Activated T-helper 1 cell treated with anti-CD3 and anti-CD28 coated beads, Interleukin-12 subunit alpha, Interleukin-12 subunit beta, Interleukin-2, Interleukin-4 antibody, amounts not matched to agents 30 ng/mL and 10 ng/mL and 1 ng/mL, durations not matched to agents 14 hours and 24 hours and 36 hours (primary cell): ENCODE measurements around the gene STEAP2. TPM values are rescaled to one million over a fixed set of nuclear protein-coding genes. Genes with fewer than 3 reads are reported as not detected.
A peak's percentile ranks its signal among the peaks of the same experiment; 100 is the strongest.

Experiments used
- DNase-seq: peaks from one replicate; pipeline ENCODE4 v3.0.0; 2021; ENCODE audit warnings: low spot score
- H3K27ac Mint-ChIP-seq: one replicate; pipeline ENCODE4 v1.8.0; 2021; ENCODE audit warnings: mild to moderate bottlenecking, mixed read lengths
- H3K27me3 Mint-ChIP-seq: one replicate; pipeline ENCODE4 v1.8.0; 2022; ENCODE audit warnings: mild to moderate bottlenecking, moderate library complexity, mixed read lengths; ENCODE audit not compliant: insufficient read depth
- H3K36me3 Mint-ChIP-seq: one replicate; pipeline ENCODE4 v1.8.0; 2021; ENCODE audit warnings: low read depth, mixed read lengths
- H3K4me1 Mint-ChIP-seq: one replicate; pipeline ENCODE4 v1.8.0; 2021; ENCODE audit warnings: low read depth, mixed read lengths
- H3K4me3 Mint-ChIP-seq: one replicate; pipeline ENCODE4 v1.8.0; 2021; ENCODE audit warnings: mild to moderate bottlenecking, moderate library complexity, mixed read lengths
- H3K9me3 Mint-ChIP-seq: one replicate; pipeline ENCODE4 v1.8.0; 2021; ENCODE audit warnings: mixed read lengths
- intact Hi-C: fragments of 100-400 bp; cut with micrococcal nuclease; formaldehyde crosslinking; loops from one replicate; pipeline ENCODE4 v1.15.1; 2024
- total RNA-seq: library from RNA; stranded (reverse); gene quantifications from 2 replicates; pipeline ENCODE4 v1.2.3, GENCODE V29; 2022

The STEAP2 gene
- total RNA-seq: 0.05 TPM in 1 of 2 replicates, not detected in the other

GRCh38 chr7:90211391-90212148 lies at the start of gene STEAP2:
Gene STEAP2 (plus strand): TSS chr7:90211740. CDS start chr7:90225083, 13,343 bp downstream.
- H3K9me3 Mint-ChIP-seq: no peaks in the 10 kb centered on the region
- peak; percentile 6 for DNase-seq
- peak within 1 kb of the TSS; percentile 64 for H3K4me3 Mint-ChIP-seq
- no peak within 1 kb of the TSS for H3K27ac Mint-ChIP-seq
- peaks cover 24% of the 10 kb centered on the region for H3K27me3 Mint-ChIP-seq
- intact Hi-C loops: loop anchor here (2.0 to 5.0 kb wide), 2 partner anchors 33 to 59 kb away; partner anchors contain the start of gene STEAP1
- H3K4me1 Mint-ChIP-seq: peaks cover 6% of the 10 kb centered on the region
- no peaks in the 10 kb centered on the region for H3K36me3 Mint-ChIP-seq

GRCh38 chr7:90163534-90163933 lies 48.0 kb upstream of the STEAP2 start:
- Mint-ChIP-seq H3K4me1 (no peaks in the 10 kb centered on the region), H3K4me3 (no peak overlapping the region), H3K9me3 (no peaks in the 10 kb centered on the region), H3K36me3 (no peaks in the 10 kb centered on the region), H3K27ac (no peak overlapping the region), H3K27me3 (no peaks in the 10 kb centered on the region)
- intact Hi-C loops: no loop called here
- DNase-seq: no peak

GRCh38 chr7:90165724-90166123 lies 45.8 kb upstream of the STEAP2 start:
- peaks cover 7% of the 10 kb centered on the region for H3K9me3 Mint-ChIP-seq
- no peak overlapping the region for H3K4me3 Mint-ChIP-seq
- H3K36me3 Mint-ChIP-seq: no peaks in the 10 kb centered on the region
- intact Hi-C loops: no loop called here
- no peaks in the 10 kb centered on the region for H3K4me1 Mint-ChIP-seq
- DNase-seq: no peak
- H3K27me3 Mint-ChIP-seq: no peaks in the 10 kb centered on the region
- H3K27ac Mint-ChIP-seq: no peak overlapping the region

GRCh38 chr7:90166153-90166552 lies 45.4 kb upstream of the STEAP2 start:
- no peak for DNase-seq
- H3K27ac Mint-ChIP-seq: no peak overlapping the region
- peaks cover 11% of the 10 kb centered on the region for H3K9me3 Mint-ChIP-seq
- H3K27me3 Mint-ChIP-seq: no peaks in the 10 kb centered on the region
- no peak overlapping the region for H3K4me3 Mint-ChIP-seq
- no peaks in the 10 kb centered on the region for H3K36me3 Mint-ChIP-seq
- no peaks in the 10 kb centered on the region for H3K4me1 Mint-ChIP-seq
- intact Hi-C loops: no loop called here

GRCh38 chr7:90167361-90167760 lies 44.2 kb upstream of the STEAP2 start:
- Mint-ChIP-seq H3K36me3 (no peaks in the 10 kb centered on the region), H3K4me3 (no peak overlapping the region), H3K27ac (no peak overlapping the region), H3K4me1 (no peaks in the 10 kb centered on the region), H3K27me3 (no peaks in the 10 kb centered on the region), H3K9me3 (peaks cover 20% of the 10 kb centered on the region)
- intact Hi-C loops: no loop called here
- no peak for DNase-seq

GRCh38 chr7:90169891-90170290 lies 41.6 kb upstream of the STEAP2 start:
- Mint-ChIP-seq H3K36me3 (peaks cover 2% of the 10 kb centered on the region), H3K4me1 (peaks cover 8% of the 10 kb centered on the region)

GRCh38 chr7:90172121-90172520 lies 39.4 kb upstream of the STEAP2 start:
- intact Hi-C loops: loop anchor here (10.0 kb wide), 1 partner anchor 443 kb away; no protein-coding TSS in a partner anchor
- no peak overlapping the region for H3K27ac Mint-ChIP-seq
- no peak for DNase-seq
- H3K4me3 Mint-ChIP-seq: no peak overlapping the region
- peaks cover 8% of the 10 kb centered on the region for H3K4me1 Mint-ChIP-seq
- H3K9me3 Mint-ChIP-seq: peaks cover 21% of the 10 kb centered on the region
- peaks cover 3% of the 10 kb centered on the region for H3K36me3 Mint-ChIP-seq
- no peaks in the 10 kb centered on the region for H3K27me3 Mint-ChIP-seq

More at GRCh38 chr7:90169891-90170290, 41.6 kb upstream of the STEAP2 start:
- no peak for DNase-seq
- Mint-ChIP-seq H3K27me3 (no peaks in the 10 kb centered on the region), H3K4me3 (no peak overlapping the region), H3K27ac (no peak overlapping the region), H3K9me3 (peaks cover 20% of the 10 kb centered on the region)
- intact Hi-C loops: loop anchor here (10.0 kb wide), 1 partner anchor 445 kb away; no protein-coding TSS in a partner anchor

- peaks cover 8% of the 10 kb centered on the region for H3K4me1 Mint-ChIP-seq
- H3K27me3 Mint-ChIP-seq: no peaks in the 10 kb centered on the region
- no peak for DNase-seq
- H3K9me3 Mint-ChIP-seq: peaks cover 26% of the 10 kb centered on the region
- intact Hi-C loops: loop anchor here (10.0 kb wide), 1 partner anchor 442 kb away; no protein-coding TSS in a partner anchor
- peaks cover 5% of the 10 kb centered on the region for H3K36me3 Mint-ChIP-seq
- peak overlapping the region; percentile 0 for H3K4me3 Mint-ChIP-seq
- peak overlapping the region; percentile 62 for H3K27ac Mint-ChIP-seq
Measured at GRCh38 chr7:90172624-90173023, 38.9 kb upstream of the STEAP2 start.

- intact Hi-C loops: loop anchor here (10.0 kb wide), 1 partner anchor 442 kb away; no protein-coding TSS in a partner anchor
- Mint-ChIP-seq H3K4me1 (peaks cover 14% of the 10 kb centered on the region), H3K27ac (peak overlapping the region; percentile 62), H3K4me3 (peak overlapping the region; percentile 0), H3K36me3 (peaks cover 5% of the 10 kb centered on the region), H3K27me3 (no peaks in the 10 kb centered on the region), H3K9me3 (peaks cover 30% of the 10 kb centered on the region)
- DNase-seq: no peak
Measured at GRCh38 chr7:90173127-90173844, 38.3 kb upstream of the STEAP2 start.

- Mint-ChIP-seq H3K27ac (no peak overlapping the region), H3K9me3 (peaks cover 27% of the 10 kb centered on the region), H3K4me1 (peaks cover 37% of the 10 kb centered on the region), H3K27me3 (no peaks in the 10 kb centered on the region), H3K4me3 (no peak overlapping the region), H3K36me3 (peaks cover 9% of the 10 kb centered on the region)
- intact Hi-C loops: loop anchor here (10.0 kb wide), 1 partner anchor 439 kb away; no protein-coding TSS in a partner anchor
- no peak for DNase-seq
Measured at GRCh38 chr7:90175667-90176066, 35.9 kb upstream of the STEAP2 start.

GRCh38 chr7:90176195-90176594 lies 35.3 kb upstream of the STEAP2 start:
- DNase-seq: no peak
- H3K27ac Mint-ChIP-seq: no peak overlapping the region
- peaks cover 37% of the 10 kb centered on the region for H3K4me1 Mint-ChIP-seq
- H3K27me3 Mint-ChIP-seq: no peaks in the 10 kb centered on the region
- no peak overlapping the region for H3K4me3 Mint-ChIP-seq
- H3K9me3 Mint-ChIP-seq: peaks cover 22% of the 10 kb centered on the region
- H3K36me3 Mint-ChIP-seq: peaks cover 9% of the 10 kb centered on the region
- intact Hi-C loops: loop anchor here (10.0 kb wide), 1 partner anchor 439 kb away; no protein-coding TSS in a partner anchor

- no peak for DNase-seq
- H3K4me1 Mint-ChIP-seq: peaks cover 32% of the 10 kb centered on the region
- no peak overlapping the region for H3K27ac Mint-ChIP-seq
- H3K9me3 Mint-ChIP-seq: peaks cover 26% of the 10 kb centered on the region
- H3K27me3 Mint-ChIP-seq: no peaks in the 10 kb centered on the region
- intact Hi-C loops: loop anchor here (2.0 to 10.0 kb wide), 4 partner anchors 23 to 437 kb away; partner anchors contain the start of genes GTPBP10, STEAP1 and STEAP2
- H3K4me3 Mint-ChIP-seq: no peak overlapping the region
- H3K36me3 Mint-ChIP-seq: peaks cover 10% of the 10 kb centered on the region
Measured at GRCh38 chr7:90178166-90178565, 33.4 kb upstream of the STEAP2 start.
